GM12878 (cell line): Measurements from ENCODE around the gene ROCK2.

Experiments
- CTCF ChIP-seq, 3 experiments: IDR thresholded peaks in 2 of 3; conservative IDR thresholded peaks in 1 of 3; 2 replicates each; pipeline ENCODE4 v1.5.1; 2011; ENCODE audit warnings: low read depth in 3 of 3, low read length in 3 of 3, mild to moderate bottlenecking in 3 of 3, control low read depth in 2 of 3, moderate library complexity in 2 of 3, inconsistent platforms in 1 of 3, mixed read lengths in 1 of 3; ENCODE audit not compliant: control insufficient read depth in 2 of 3, insufficient read depth in 1 of 3; ENCODE audit errors: extremely low read depth in 1 of 3
- POLR2A ChIP-seq: IDR thresholded peaks from 2 replicates; pipeline ENCODE4 v1.6.1; 2011; ENCODE audit warnings: low read depth, mild to moderate bottlenecking, low read length
- SMAD1 ChIP-seq: fragments of 450-650 bp; IDR thresholded peaks from 2 replicates; pipeline ENCODE4 v1.6.1; 2018; ENCODE audit warnings: mild to moderate bottlenecking, low read depth; ENCODE audit not compliant: partially characterized antibody
- ZNF384 ChIP-seq: IDR thresholded peaks from 2 replicates; pipeline ENCODE4 v1.6.1; 2012; ENCODE audit warnings: low read depth, mild to moderate bottlenecking, low read length, improper control_type of control experiment, borderline replicate concordance

GRCh38 chr2:11235583-11235982 lies 108.9 kb downstream of the ROCK2 start:
- TF ChIP-seq ZNF384: no peak
- no peak for TF ChIP-seq CTCF (IDR thresholded peaks at IDR 0.05 in 2 of 3, conservative IDR thresholded peaks at IDR 0.05 in 1 of 3; ENCODE audit: control insufficient read depth in 2 of 3, extremely low read depth in 1 of 3, insufficient read depth in 1 of 3, low read depth in 3 of 3, low read length in 3 of 3)
- no peak for TF ChIP-seq POLR2A
- no peak for TF ChIP-seq SMAD1
